Right atrium auricular region (tissue), 2 donors: ENCODE measurements around the gene SVIL. TPM values are rescaled to one million over a fixed set of nuclear protein-coding genes. Genes with fewer than 3 reads are reported as not detected.

ENCODE experiments used
- DNase-seq: peaks from one replicate; pipeline ENCODE4 v3.0.0-alpha.2; 2019; ENCODE audit warnings: low spot score
- H3K27ac ChIP-seq, 2 donors: fragments of 200-600 bp; sonication (generic); 1 replicate in 1 of 2; 2 replicates in 1 of 2; pipeline ENCODE4 v1.5.1; 2016 to 2019
- H3K27me3 ChIP-seq, 2 donors: fragments of 200-600 bp; sonication (generic); one replicate each; pipeline versions ENCODE4 v1.5.1 to v1.6.0; 2017 to 2019
- H3K36me3 ChIP-seq: fragments of 200-600 bp; sonication (generic); one replicate; pipeline ENCODE4 v1.5.1; 2016
- H3K4me1 ChIP-seq, 2 donors: fragments of 200-600 bp; sonication (generic); one replicate each; pipeline versions ENCODE4 v1.5.1 to v1.6.0; 2017 to 2019
- H3K4me3 ChIP-seq, 2 donors: fragments of 200-600 bp; sonication (generic); 1 replicate in 1 of 2; 2 replicates in 1 of 2; pipeline ENCODE4 v1.5.1; 2017 to 2019; ENCODE audit warnings: mild to moderate bottlenecking in 1 of 2, moderate library complexity in 1 of 2
- H3K9me3 ChIP-seq, 2 donors: fragments of 200-600 bp; sonication (generic); one replicate each; pipeline ENCODE4 v1.5.1; 2019
- total RNA-seq, 2 donors: library from RNA; depleted of rRNA; stranded (reverse); fragments of >200 nt; gene quantifications; one replicate each; pipeline ENCODE4 v1.1.0, GENCODE V29; 2016
- TF ChIP-seq, protein P1 (sequence below), 2 donors: fragments of 200-600 bp; sonication (generic); IDR thresholded peaks; one replicate each; pipeline ENCODE4 v1.5.1; 2019; ENCODE audit warnings: antibody characterized with exemption in 2 of 2

Gene SVIL
- total RNA-seq, 2 donors from 2014 or later, result 260 to 340 TPM

DNA sequence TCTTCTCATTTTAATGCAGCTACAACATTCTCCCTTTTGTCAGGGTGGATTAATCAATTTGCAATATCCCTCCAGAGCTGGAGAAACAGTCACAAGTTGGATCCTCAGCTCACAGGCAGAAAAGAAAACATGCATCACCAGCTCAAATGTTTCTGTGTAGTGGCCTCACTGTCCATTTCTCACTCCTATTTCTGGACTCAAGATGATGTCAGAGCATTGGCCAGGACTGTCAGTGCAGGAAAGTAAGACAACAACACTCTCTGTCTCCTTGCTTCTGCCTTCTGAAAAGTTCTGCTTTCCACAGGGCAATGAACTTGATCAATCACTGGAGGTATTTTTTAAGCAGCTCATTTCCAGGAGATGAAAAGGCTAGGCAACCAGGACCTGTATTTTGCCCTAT, 8.2 kb upstream of the SVIL start:
- DNase-seq, result no peak
- TF ChIP-seq, protein P1, sequence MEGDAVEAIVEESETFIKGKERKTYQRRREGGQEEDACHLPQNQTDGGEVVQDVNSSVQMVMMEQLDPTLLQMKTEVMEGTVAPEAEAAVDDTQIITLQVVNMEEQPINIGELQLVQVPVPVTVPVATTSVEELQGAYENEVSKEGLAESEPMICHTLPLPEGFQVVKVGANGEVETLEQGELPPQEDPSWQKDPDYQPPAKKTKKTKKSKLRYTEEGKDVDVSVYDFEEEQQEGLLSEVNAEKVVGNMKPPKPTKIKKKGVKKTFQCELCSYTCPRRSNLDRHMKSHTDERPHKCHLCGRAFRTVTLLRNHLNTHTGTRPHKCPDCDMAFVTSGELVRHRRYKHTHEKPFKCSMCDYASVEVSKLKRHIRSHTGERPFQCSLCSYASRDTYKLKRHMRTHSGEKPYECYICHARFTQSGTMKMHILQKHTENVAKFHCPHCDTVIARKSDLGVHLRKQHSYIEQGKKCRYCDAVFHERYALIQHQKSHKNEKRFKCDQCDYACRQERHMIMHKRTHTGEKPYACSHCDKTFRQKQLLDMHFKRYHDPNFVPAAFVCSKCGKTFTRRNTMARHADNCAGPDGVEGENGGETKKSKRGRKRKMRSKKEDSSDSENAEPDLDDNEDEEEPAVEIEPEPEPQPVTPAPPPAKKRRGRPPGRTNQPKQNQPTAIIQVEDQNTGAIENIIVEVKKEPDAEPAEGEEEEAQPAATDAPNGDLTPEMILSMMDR (IDR thresholded peaks at IDR 0.05), result no peak

DNA sequence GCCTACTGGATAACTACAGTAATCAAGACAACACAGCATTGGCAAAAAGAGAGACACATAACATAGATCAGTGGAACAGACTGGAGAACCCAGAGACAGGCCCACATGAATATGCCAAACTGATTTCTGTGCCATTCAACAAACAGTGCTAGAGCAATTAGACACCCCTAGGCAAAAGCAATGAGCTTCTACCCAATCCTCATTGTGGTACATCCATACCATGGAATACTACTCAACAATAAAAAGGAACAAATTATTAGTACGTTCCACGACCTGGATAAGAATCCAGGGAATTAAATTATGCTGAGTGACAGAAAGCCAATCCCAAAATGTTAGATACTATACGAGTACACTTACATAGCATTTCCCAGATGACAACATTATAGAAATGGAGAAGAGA, 2.8 kb upstream of the SVIL start:
- TF ChIP-seq, protein P1 (IDR thresholded peaks at IDR 0.05), result no peak
- Histone ChIP-seq H3K36me3 (no peaks in the 10 kb centered on the region), H3K4me3 (no peak overlapping the region), H3K27me3 (no peaks in the 10 kb centered on the region), H3K4me1 (peaks cover 0 to 32% of the 10 kb centered on the region in 2 donors), H3K9me3 (no peaks in the 10 kb centered on the region), H3K27ac (peak overlapping the region; percentile 84 to 89)
- DNase-seq, result no peak

More for the DNA sequence above, 8.2 kb upstream of the SVIL start:
- H3K36me3 ChIP-seq, result no peaks in the 10 kb centered on the region
- no peaks in the 10 kb centered on the region for H3K9me3 ChIP-seq
- H3K27ac ChIP-seq, result peak overlapping the region; percentile 85 to 92
- H3K27me3 ChIP-seq, result no peaks in the 10 kb centered on the region
- no peak overlapping the region for H3K4me3 ChIP-seq
- peaks cover 0 to 44% of the 10 kb centered on the region in 2 donors for H3K4me1 ChIP-seq

DNA sequence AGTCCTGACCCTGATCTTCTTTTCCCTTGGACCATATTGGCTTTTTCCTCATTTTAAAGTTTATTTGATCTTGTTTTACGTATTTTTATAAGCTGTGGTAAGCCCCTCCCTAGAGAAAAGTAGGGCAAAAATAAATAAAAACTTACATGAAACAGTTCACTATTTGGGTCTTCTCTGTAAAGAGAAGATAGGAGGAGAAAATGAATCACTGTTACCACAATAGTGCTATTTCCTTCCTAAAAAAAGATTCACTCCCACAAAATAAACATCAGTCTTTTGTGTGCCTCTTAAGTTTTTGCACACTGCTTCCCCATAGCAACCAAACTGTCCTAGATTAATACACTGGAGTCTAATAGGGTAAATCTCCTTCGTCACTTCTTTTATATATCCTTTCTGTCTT, 1.4 kb upstream of the SVIL start:
- DNase-seq, result no peak
- TF ChIP-seq, protein P1 (IDR thresholded peaks at IDR 0.05), result no peak
- Histone ChIP-seq H3K4me3 (no peak overlapping the region), H3K9me3 (no peaks in the 10 kb centered on the region), H3K4me1 (peaks cover 0 to 25% of the 10 kb centered on the region in 2 donors), H3K27ac (peak overlapping the region; percentile 84 to 89), H3K27me3 (no peaks in the 10 kb centered on the region), H3K36me3 (no peaks in the 10 kb centered on the region)

DNA sequence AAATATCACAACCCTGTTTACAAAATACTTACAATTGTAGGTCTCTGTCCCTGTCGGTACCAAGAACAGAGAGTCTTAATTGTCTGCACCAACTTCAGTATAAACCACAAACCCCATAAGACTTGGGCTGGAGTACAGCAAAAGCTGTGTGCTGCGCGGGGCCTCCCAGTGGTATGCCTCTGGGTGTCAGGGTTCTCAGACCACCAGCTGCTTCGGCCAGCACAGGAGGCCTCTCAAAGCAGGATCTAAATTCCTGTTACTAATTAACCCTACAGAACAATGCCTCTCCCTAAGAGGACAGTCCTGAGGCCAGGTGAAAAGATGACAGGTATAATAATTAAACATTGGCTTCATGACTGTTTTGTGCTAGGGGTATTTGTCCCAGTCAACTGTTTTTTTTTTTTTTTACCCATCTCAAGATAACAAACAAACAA, 957 bp upstream of the SVIL start:
- DNase-seq, result no peak
- Histone ChIP-seq H3K9me3 (no peaks in the 10 kb centered on the region), H3K36me3 (no peaks in the 10 kb centered on the region), H3K27me3 (no peaks in the 10 kb centered on the region), H3K4me1 (peaks cover 0 to 25% of the 10 kb centered on the region in 2 donors), H3K27ac (peak overlapping the region; percentile 84 to 89), H3K4me3 (no peak overlapping the region)
- TF ChIP-seq, protein P1 (IDR thresholded peaks at IDR 0.05), result no peak

DNA sequence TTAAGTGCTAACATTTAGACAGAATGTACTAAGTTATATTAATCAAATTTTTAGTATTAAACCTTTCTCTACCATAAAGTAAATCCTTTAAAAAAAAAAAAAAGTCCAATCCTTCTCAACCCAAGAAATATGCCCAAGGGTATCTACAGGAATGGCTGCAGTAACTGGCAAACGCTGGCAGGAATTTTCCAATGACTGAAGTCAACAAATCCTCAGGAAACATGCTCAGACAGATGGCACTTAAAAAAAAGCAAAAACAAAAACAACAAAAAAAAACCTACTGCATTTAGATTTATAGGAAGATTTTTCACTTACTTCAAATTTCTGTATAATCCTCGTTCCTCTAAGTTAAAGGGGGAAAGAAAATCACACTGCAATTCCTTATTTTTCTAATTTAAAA, 666 bp downstream of the SVIL start:
- peak overlapping the region; percentile 84 to 89 for H3K27ac ChIP-seq
- no peak for DNase-seq
- peaks cover 0 to 36% of the 10 kb centered on the region in 2 donors for H3K4me1 ChIP-seq
- H3K36me3 ChIP-seq, result no peaks in the 10 kb centered on the region
- H3K4me3 ChIP-seq, result peak overlapping the region; percentile 43 to 53
- TF ChIP-seq, protein P1 (IDR thresholded peaks at IDR 0.05), result no peak
- H3K27me3 ChIP-seq, result no peaks in the 10 kb centered on the region
- no peaks in the 10 kb centered on the region for H3K9me3 ChIP-seq

DNA sequence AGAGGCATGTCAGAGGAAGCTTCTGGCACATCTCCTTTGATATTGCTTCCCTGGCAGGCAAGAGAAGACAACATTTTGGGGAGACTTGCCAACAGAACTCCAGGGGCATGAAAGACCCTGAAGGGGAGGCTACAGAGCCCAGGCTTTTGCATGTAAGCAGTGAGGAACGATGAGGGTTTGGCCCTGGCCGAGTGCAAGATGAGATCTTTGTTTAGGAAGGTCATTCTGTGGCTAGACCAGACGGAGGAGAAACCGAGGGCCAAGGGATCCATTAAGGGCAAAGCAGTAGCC, 3.8 kb downstream of the SVIL start:
- H3K36me3 ChIP-seq, result peaks cover 5% of the 10 kb centered on the region
- no peaks in the 10 kb centered on the region for H3K27me3 ChIP-seq
- TF ChIP-seq, protein P1 (IDR thresholded peaks at IDR 0.05), result no peak
- peaks cover 0 to 49% of the 10 kb centered on the region in 2 donors for H3K4me1 ChIP-seq
- peak overlapping the region; percentile 84 to 89 for H3K27ac ChIP-seq
- no peaks in the 10 kb centered on the region for H3K9me3 ChIP-seq
- DNase-seq, result no peak
- H3K4me3 ChIP-seq, result peak overlapping the region; percentile 43 to 53
